ENCODE results near the gene DACT3.

DNA sequence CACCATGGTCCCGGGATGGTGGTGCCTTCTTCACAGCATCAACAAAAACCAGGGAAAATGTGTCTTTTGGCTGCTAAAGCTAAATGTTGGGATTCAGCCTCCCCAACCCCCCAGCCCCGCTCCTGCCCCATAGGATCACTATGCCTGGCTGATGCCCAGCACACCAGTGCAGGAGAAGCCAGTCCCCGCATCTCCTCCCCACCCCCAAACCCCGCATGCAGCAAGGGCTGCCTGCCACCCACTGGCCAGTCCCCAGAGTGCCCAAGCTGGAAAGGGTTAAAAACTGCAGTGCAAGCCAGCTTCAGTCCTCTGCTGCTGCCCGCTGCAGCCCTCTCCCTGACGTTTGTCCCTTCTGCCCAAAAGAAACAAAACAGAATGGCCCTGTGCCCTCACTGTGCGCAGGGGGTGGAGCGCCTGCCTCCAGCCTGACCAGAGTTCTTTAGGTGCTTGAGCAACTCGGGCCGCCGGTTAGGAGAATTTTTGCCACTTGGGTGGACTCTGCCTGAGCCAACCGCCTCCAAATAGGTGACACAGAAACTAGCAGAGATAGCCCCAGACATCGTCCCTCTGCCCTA lies 56.1 kb downstream of the DACT3 start:
- TF ChIP-seq, protein P1, sequence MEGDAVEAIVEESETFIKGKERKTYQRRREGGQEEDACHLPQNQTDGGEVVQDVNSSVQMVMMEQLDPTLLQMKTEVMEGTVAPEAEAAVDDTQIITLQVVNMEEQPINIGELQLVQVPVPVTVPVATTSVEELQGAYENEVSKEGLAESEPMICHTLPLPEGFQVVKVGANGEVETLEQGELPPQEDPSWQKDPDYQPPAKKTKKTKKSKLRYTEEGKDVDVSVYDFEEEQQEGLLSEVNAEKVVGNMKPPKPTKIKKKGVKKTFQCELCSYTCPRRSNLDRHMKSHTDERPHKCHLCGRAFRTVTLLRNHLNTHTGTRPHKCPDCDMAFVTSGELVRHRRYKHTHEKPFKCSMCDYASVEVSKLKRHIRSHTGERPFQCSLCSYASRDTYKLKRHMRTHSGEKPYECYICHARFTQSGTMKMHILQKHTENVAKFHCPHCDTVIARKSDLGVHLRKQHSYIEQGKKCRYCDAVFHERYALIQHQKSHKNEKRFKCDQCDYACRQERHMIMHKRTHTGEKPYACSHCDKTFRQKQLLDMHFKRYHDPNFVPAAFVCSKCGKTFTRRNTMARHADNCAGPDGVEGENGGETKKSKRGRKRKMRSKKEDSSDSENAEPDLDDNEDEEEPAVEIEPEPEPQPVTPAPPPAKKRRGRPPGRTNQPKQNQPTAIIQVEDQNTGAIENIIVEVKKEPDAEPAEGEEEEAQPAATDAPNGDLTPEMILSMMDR (IDR thresholded peaks at IDR 0.05), result no peak
- TF ChIP-seq POLR2A (IDR thresholded peaks at IDR 0.05), result no peak

All from thyroid gland (tissue), 4 donors.